ENCODE results near the gene LGMN. TPM values are rescaled to one million over a fixed set of nuclear protein-coding genes. Genes with fewer than 3 reads are reported as not detected.
"Not testable (repeated sequence)": the region's sequence is repeated elsewhere in the genome, so short reads cannot be mapped to it uniquely, and the experiment has no call there.

The LGMN gene
- total RNA-seq, 1 experiment from 2014 or later: 94.2 TPM

- H3K9me3 Mint-ChIP-seq (ENCODE audit: unreplicated experiment); H3K4me1 Mint-ChIP-seq (ENCODE audit: low read depth, unreplicated experiment); DNase-seq; H3K9me3 ChIP-seq; H3K4me3 ChIP-seq (ENCODE audit: low read depth, low read length); intact Hi-C loops (cut with micrococcal nuclease; ENCODE audit: unreplicated experiment); BruUV-seq (replicated peaks); H3K36me3 Mint-ChIP-seq (ENCODE audit: insufficient read depth, unreplicated experiment); POLR2A ChIA-PET; H3K27ac Mint-ChIP-seq (ENCODE audit: unreplicated experiment); H3K36me3 ChIP-seq (ENCODE audit: control insufficient read depth, insufficient read depth, low read length); H3K27me3 ChIP-seq (replicated peaks; ENCODE audit: control insufficient read depth, insufficient read depth, low read length); H3K4me1 ChIP-seq; H3K4me3 Mint-ChIP-seq (ENCODE audit: unreplicated experiment); H3K27me3 Mint-ChIP-seq (ENCODE audit: insufficient read depth, unreplicated experiment): not testable (repeated sequence)
- CTCF ChIA-PET: interaction anchor here (0.7 kb wide), 1 partner anchor 358 kb away, joined by 3 read pairs; no protein-coding TSS in a partner anchor
Measured at GRCh38 chr14:92775292-92775691, 26.9 kb upstream of the LGMN start.

- H3K27ac Mint-ChIP-seq (ENCODE audit: unreplicated experiment): no peak overlapping the region
- TF ChIP-seq CTCF (IDR thresholded peaks at IDR 0.05; ENCODE audit: insufficient read depth in 1 of 2, low read depth in 1 of 2, low read length in 1 of 2, severe bottlenecking in 1 of 2, unreplicated experiment in 1 of 2): no peak
- POLR2A ChIA-PET: no interaction called here
- intact Hi-C loops (cut with micrococcal nuclease; ENCODE audit: unreplicated experiment): no loop called here
- Histone ChIP-seq H3K4me3 (ENCODE audit: low read depth, low read length) (no peak overlapping the region), H3K9me3 (no peaks in the 10 kb centered on the region), H3K36me3 (ENCODE audit: control insufficient read depth, insufficient read depth, low read length) (no peaks in the 10 kb centered on the region), H3K4me1 (no peaks in the 10 kb centered on the region), H3K27me3 (replicated peaks; ENCODE audit: control insufficient read depth, insufficient read depth, low read length) (no peaks in the 10 kb centered on the region)
- no peaks in the 10 kb centered on the region for H3K36me3 Mint-ChIP-seq (ENCODE audit: insufficient read depth, unreplicated experiment)
- no TSS peak for BruUV-seq (replicated peaks)
- H3K27me3 Mint-ChIP-seq (ENCODE audit: insufficient read depth, unreplicated experiment): no peaks in the 10 kb centered on the region
- CTCF ChIA-PET: no interaction called here
- H3K4me3 Mint-ChIP-seq (ENCODE audit: unreplicated experiment): no peak overlapping the region
- no peaks in the 10 kb centered on the region for H3K9me3 Mint-ChIP-seq (ENCODE audit: unreplicated experiment)
- no peaks in the 10 kb centered on the region for H3K4me1 Mint-ChIP-seq (ENCODE audit: low read depth, unreplicated experiment)
- DNase-seq: no peak
Measured at GRCh38 chr14:92774572-92774971, 26.1 kb upstream of the LGMN start.

- Mint-ChIP-seq H3K36me3 (ENCODE audit: insufficient read depth, unreplicated experiment) (no peaks in the 10 kb centered on the region), H3K4me3 (ENCODE audit: unreplicated experiment) (no peak overlapping the region), H3K27ac (ENCODE audit: unreplicated experiment) (no peak overlapping the region), H3K4me1 (ENCODE audit: low read depth, unreplicated experiment) (no peaks in the 10 kb centered on the region), H3K27me3 (ENCODE audit: insufficient read depth, unreplicated experiment) (no peaks in the 10 kb centered on the region), H3K9me3 (ENCODE audit: unreplicated experiment) (no peaks in the 10 kb centered on the region)
- H3K27me3 ChIP-seq (replicated peaks; ENCODE audit: control insufficient read depth, insufficient read depth, low read length): no peaks in the 10 kb centered on the region
- H3K36me3 ChIP-seq (ENCODE audit: control insufficient read depth, insufficient read depth, low read length): no peaks in the 10 kb centered on the region
- intact Hi-C loops (cut with micrococcal nuclease; ENCODE audit: unreplicated experiment): no loop called here
- CTCF ChIA-PET: no interaction called here
- H3K4me1 ChIP-seq: no peaks in the 10 kb centered on the region
- no peaks in the 10 kb centered on the region for H3K9me3 ChIP-seq
- DNase-seq: no peak
- POLR2A ChIA-PET: interaction anchor here (0.6 kb wide), 2 partner anchors 10 to 22 kb away, joined by 5 to 14 read pairs; partner anchors contain the start of gene LGMN
- no peak overlapping the region for H3K4me3 ChIP-seq (ENCODE audit: low read depth, low read length)
- TF ChIP-seq CTCF (IDR thresholded peaks at IDR 0.05; ENCODE audit: insufficient read depth in 1 of 2, low read depth in 1 of 2, low read length in 1 of 2, severe bottlenecking in 1 of 2, unreplicated experiment in 1 of 2): no peak
- no TSS peak for BruUV-seq (replicated peaks)
Measured at GRCh38 chr14:92770484-92770883, 22.1 kb upstream of the LGMN start.

GRCh38 chr14:92768795-92769194 is 20.4 kb upstream of the LGMN start:
- Mint-ChIP-seq H3K36me3 (ENCODE audit: insufficient read depth, unreplicated experiment) (no peaks in the 10 kb centered on the region), H3K9me3 (ENCODE audit: unreplicated experiment) (no peaks in the 10 kb centered on the region), H3K4me1 (ENCODE audit: low read depth, unreplicated experiment) (no peaks in the 10 kb centered on the region), H3K27me3 (ENCODE audit: insufficient read depth, unreplicated experiment) (no peaks in the 10 kb centered on the region), H3K27ac (ENCODE audit: unreplicated experiment) (no peak overlapping the region), H3K4me3 (ENCODE audit: unreplicated experiment) (no peak overlapping the region)
- DNase-seq: no peak
- Histone ChIP-seq H3K27me3 (replicated peaks; ENCODE audit: control insufficient read depth, insufficient read depth, low read length) (no peaks in the 10 kb centered on the region), H3K9me3 (no peaks in the 10 kb centered on the region), H3K36me3 (ENCODE audit: control insufficient read depth, insufficient read depth, low read length) (no peaks in the 10 kb centered on the region), H3K4me1 (no peaks in the 10 kb centered on the region), H3K4me3 (ENCODE audit: low read depth, low read length) (no peak overlapping the region)
- ChIA-PET CTCF (interaction anchor here (0.7 kb wide), 1 partner anchor 785 kb away, joined by 3 read pairs; no protein-coding TSS in a partner anchor), POLR2A (no interaction called here)
- intact Hi-C loops (cut with micrococcal nuclease; ENCODE audit: unreplicated experiment): no loop called here
- TF ChIP-seq CTCF (IDR thresholded peaks at IDR 0.05; ENCODE audit: insufficient read depth in 1 of 2, low read depth in 1 of 2, low read length in 1 of 2, severe bottlenecking in 1 of 2, unreplicated experiment in 1 of 2): no peak
- BruUV-seq (replicated peaks): no TSS peak

- intact Hi-C loops (cut with micrococcal nuclease; ENCODE audit: unreplicated experiment); H3K27ac Mint-ChIP-seq (ENCODE audit: unreplicated experiment); BruUV-seq (replicated peaks); H3K27me3 Mint-ChIP-seq (ENCODE audit: insufficient read depth, unreplicated experiment); POLR2A ChIA-PET; H3K36me3 Mint-ChIP-seq (ENCODE audit: insufficient read depth, unreplicated experiment); H3K27me3 ChIP-seq (replicated peaks; ENCODE audit: control insufficient read depth, insufficient read depth, low read length); H3K4me1 ChIP-seq; DNase-seq; H3K9me3 Mint-ChIP-seq (ENCODE audit: unreplicated experiment); H3K4me3 Mint-ChIP-seq (ENCODE audit: unreplicated experiment); H3K9me3 ChIP-seq; H3K4me3 ChIP-seq (ENCODE audit: low read depth, low read length); H3K36me3 ChIP-seq (ENCODE audit: control insufficient read depth, insufficient read depth, low read length); H3K4me1 Mint-ChIP-seq (ENCODE audit: low read depth, unreplicated experiment): not testable (repeated sequence)
- CTCF ChIA-PET: interaction anchor here (0.7 kb wide), 1 partner anchor 785 kb away, joined by 3 read pairs; no protein-coding TSS in a partner anchor
Measured at GRCh38 chr14:92768236-92768635, 19.8 kb upstream of the LGMN start.

Measured in Caco-2 (cell line).